ENCODE data around the gene KCNIP4. TPM values are rescaled to one million over a fixed set of nuclear protein-coding genes. Genes with fewer than 3 reads are reported as not detected.
A peak's percentile ranks its signal among the peaks of the same experiment; 100 is the strongest.
"Not testable (repeated sequence)": the region's sequence is repeated elsewhere in the genome, so short reads cannot be mapped to it uniquely, and the experiment has no call there.

The KCNIP4 gene
- total RNA-seq, 1 donor from 2014 or later, result not detected

DNA sequence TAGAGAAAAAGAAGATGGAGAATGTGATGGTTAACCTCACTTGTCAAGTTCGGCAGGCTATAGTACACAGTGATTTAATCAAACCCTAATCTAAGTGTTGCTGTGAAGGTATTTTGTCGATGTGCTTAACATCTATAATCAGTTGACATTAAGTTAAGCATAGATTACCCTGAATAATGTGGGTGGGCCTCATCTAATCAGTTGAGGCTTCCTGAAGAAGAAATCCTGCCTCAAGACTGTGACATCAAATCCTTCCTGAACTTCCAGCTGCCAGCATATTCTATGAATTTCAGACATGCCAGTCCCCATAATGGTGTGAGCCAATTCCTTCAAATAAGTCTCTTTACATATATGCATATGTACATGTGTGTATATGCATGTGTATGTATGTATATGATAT, 1066.9 kb downstream of the KCNIP4 start:
- DNase-seq (ENCODE audit: low read depth in 2 of 2), result no peak

DNA sequence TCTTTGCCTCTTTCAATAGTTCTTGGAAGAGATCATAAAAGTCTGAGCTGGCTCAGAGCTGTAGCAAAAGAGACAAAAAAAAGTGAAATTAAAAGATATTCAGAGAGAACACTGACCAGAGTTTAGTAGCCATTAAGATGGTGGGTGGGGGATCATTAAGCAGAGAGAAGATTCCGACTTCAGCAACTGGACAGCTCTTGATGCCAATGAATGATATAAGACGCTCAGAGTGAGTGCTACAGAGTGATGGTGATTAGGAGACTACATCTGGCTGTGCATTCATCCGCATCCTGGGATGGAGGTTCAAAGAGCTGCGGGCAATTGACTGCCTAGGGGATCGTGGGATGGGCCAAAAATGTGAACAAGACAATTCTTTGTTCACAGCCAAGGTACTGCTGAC, 1069.8 kb downstream of the KCNIP4 start:
- DNase-seq (ENCODE audit: low read depth in 2 of 2), result no peak

DNA sequence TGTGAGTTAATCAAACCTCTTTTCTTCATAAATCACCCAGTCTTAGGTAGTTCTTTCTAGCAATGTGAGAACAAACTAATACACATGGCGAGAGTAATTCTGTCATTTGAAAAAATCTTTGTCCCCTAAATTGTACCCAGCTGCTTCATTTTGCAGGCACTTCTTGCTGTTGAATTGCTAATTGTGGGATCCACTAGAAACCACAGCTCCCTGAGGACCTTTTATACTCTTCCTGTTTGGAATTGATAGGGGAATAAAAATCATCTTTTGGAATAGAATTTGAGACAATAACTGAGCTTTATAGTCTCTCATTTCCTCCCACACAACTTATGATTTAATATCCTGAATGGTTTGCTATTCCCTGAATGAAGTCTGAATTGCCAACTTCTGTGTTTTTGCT, 1078.1 kb downstream of the KCNIP4 start:
- peak in 1 of 2 donors; percentile 5 for DNase-seq (ENCODE audit: low read depth in 2 of 2)

DNA sequence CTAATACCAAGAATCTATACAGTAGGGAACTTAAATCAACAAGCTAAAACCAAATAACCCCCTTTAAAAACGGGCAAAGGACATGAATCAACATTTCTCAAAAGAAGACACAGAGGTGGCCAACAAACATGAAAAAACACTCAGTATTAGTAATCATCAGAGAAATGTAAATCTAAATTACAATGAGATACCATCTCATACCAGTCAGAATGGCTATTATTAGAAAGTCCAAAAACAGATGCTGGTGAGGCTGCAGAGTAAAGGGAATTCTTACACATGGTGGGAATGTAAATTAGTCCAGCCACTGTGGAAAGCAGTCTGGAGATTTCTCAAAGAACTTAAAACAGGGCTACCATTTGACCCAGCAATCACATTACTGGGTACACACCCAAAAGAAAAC, 1080.5 kb downstream of the KCNIP4 start:
- DNase-seq (ENCODE audit: low read depth in 2 of 2), result no peak

DNA sequence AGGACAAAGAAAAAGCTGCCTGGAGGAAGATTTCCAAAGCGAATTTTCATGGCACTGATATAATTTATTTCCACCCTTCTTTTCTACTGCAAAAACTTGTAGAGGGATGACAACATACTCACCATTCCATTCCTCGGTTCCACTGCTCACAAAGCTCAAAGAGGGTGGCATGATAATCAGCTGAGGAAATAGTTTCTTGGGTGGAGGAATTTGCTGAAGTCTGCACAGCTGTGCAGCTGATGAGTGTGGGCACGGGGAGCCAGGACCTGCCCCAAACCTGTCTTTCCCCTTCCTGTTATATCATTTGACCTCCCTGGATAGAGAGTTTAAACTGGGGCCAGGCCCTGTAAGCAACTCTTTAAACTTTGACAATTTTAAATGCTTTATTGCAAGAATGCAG, 1087.7 kb downstream of the KCNIP4 start:
- DNase-seq (ENCODE audit: low read depth in 2 of 2), result no peak

DNA sequence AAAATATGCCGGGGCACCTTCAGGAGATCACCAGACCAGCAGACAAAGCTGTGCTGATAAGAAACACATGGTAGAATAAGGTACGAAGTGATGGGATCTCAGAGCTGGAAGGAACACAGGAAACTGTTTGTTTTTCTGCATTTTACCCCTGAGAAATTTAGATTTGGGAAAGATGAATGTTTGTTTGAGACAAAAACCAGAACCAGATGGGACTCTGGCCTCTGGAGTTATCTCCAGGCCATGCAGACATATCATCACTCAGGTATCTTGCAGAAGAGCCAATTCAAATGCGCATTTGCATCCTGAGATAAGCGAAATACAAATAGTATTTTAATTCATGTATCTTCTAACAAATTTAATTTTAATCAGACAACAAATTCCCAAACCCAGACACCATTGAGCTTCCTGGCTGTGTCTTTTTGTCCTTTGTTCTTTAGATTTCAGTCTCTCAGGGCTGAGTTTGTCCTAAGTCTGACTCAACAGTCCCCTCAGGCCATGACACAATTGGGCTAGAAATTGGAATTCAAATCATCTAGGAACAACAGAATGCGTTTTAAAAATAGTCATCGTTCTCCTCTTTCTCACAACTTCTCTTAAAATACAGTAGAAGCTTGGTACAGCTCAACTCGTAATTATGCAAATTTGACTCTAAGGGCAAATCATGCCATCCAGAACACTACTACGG, 1089.3 kb downstream of the KCNIP4 start:
- DNase-seq (ENCODE audit: low read depth in 2 of 2), result no peak

DNA sequence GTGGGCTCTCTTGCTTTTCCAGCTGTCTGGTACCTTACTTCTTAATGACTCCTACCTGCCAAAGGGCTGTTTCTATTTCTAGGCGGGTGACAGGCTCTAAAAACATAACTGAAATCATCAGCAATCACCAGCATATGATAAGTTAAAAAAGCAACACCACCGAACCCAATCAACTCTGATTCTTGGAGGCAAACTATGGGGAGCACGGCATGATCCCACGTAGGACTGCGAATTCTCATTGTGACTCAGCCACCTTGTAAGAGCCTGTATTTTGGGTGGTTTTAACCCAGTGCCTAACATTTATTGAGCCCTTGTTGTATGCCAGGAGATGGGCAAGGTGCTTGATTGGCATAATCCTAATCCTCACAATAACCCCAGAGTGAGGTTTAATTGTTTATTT, 1091.5 kb downstream of the KCNIP4 start:
- DNase-seq (ENCODE audit: low read depth in 2 of 2), result no peak

DNA sequence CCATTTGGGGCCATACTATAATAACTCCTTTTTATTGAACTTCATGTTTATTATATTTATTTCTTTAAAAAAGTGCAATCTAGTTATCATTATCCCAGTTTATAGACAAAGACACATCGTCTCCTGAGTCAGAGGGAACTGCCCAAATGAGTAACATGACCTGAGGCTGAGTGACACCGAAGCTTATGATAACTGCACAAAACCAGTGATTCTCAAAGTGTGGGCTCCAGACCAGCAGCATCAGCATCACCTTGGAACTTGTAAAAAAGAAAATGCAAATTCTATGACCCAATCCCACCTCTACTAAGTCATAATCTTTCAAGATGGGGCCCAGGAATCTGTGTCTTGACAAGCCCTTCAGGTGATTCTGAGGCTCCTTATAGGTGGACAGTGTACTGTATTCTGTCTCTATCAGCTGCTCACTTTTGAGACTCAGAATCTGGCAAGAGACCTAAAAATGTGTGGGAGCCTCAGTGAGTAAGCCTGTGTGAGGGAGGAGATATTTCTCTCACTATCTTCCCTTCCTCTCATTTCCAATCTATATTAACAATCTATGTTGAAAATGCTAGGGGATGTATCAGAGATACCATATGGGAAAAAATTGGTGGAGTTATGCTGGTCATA, 1101.3 kb downstream of the KCNIP4 start:
- no peak for DNase-seq (ENCODE audit: low read depth in 2 of 2)

DNA sequence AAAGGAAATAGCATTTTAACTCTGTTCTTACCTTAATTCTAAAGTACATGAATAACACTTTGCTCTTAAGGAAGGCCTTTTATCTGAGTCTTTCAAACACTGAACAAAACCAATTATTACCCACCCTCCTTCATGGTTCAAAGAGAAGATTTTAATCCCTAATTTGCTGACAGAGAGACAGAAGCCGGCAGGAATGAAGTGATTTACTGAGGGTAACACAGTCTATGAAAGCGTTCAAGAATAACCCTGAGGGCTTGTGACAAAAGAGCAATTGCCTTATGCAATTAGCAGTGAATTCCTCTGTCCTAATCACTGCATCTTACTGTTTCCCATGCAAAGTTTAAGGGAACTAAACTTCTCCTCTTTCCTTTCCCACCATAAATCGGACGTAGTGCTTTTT, 1104.3 kb downstream of the KCNIP4 start:
- no peak for DNase-seq (ENCODE audit: low read depth in 2 of 2)

DNA sequence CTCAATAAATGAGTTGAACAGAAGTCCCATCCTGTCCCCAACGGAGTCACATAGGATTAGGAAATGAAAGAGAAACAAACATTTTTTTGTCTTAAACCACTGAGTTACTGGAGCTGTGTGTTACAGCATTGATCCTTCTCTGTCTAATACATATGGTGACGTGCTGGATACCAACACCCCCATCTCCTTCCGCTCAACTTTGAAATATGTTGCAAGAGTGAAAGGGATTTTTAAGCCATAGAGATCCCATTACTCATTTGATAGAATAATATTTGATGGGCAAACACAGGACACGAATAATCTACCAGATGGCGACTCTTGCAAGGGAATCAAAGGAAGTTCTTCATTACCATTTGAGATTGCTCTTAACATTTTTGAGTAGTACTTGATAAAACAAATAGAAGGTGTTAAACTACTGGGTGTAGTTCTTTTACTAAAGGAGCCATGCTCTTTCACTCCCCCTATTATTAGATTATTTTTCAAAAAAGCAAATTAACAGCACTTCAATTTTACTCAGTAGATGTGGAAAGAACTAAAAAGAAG, 1107.9 kb downstream of the KCNIP4 start:
- DNase-seq (ENCODE audit: low read depth in 2 of 2), result no peak

DNA sequence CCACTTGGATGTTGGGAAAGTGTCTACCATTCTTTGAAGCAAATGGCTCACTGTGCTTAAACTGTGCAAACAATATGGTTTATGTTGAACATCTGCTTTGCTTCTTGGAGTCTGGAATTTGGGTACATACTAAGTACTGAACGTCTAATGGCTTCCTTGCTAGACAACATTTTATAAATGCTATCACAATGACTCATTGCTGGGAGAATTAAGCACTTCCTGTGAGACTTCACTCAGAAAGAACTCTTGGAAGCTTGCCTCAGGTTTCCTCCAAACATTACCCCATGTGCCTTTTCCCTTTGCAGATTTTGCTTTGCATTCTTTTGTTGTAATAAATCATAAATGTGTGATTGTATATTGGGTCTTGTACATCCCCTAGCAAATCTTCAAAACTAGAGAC, 1108.6 kb downstream of the KCNIP4 start:
- peak in 1 of 2 donors; percentile 80 for DNase-seq (ENCODE audit: low read depth in 2 of 2)

DNA sequence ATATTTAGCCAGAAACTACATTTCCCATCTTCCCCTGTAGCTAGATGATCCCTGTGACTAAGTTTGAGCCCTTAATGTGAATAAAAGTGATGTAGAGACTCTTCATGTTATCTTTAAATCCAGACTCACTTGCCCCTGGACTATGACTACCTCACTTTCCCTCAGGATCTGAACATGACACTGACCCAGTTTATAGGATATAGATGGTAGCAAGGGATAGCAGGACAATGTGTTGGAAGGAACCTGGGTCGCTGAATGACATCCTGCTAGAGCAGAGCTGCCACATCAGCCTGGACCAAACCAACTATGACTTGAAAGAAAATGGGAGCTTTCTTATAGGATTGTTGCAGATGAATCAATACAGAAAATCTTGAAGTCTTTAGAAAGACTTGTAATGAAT, 1110.1 kb downstream of the KCNIP4 start:
- DNase-seq (ENCODE audit: low read depth in 2 of 2), result peak in 1 of 2 donors; percentile 72

DNA sequence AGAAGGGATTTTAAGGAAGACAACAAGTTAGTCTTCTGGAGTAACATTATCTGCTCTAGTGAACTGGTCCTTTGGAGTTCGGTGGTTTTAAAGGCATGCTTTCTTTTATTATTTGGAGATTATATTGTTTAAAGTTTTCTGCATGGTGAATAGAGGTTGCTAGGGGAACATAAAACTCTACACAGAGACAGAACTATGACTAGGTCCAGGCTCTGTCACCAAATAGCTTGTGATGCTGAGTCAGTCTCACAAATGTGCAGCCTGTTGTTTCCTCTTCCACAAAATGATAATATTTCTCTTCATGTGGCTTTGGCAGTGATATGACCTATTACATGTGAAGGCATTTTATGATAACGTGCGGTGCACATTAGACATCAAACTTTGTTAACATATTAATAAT, 1115.7 kb downstream of the KCNIP4 start:
- peak in 1 of 2 donors; percentile 33 for DNase-seq (ENCODE audit: low read depth in 2 of 2)

DNA sequence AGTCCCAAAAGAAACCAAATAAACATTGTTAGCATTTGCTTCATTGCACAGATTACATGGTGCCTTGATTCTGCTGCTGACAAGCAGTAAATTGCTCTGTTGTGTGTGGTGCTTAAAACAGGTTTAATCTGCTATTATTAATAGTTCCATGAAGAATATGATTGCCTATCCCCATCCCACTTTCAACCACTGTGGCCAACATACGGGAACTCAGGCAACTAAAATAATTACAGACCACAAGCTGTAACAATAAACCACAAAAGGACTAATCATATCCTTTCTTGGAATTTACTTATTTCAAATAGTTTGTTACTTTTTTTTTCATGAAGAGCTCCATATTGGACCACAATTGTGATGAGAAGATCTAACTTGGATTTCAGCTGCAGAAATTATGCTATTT, 1116.8 kb downstream of the KCNIP4 start:
- DNase-seq (ENCODE audit: low read depth in 2 of 2), result no peak

DNA sequence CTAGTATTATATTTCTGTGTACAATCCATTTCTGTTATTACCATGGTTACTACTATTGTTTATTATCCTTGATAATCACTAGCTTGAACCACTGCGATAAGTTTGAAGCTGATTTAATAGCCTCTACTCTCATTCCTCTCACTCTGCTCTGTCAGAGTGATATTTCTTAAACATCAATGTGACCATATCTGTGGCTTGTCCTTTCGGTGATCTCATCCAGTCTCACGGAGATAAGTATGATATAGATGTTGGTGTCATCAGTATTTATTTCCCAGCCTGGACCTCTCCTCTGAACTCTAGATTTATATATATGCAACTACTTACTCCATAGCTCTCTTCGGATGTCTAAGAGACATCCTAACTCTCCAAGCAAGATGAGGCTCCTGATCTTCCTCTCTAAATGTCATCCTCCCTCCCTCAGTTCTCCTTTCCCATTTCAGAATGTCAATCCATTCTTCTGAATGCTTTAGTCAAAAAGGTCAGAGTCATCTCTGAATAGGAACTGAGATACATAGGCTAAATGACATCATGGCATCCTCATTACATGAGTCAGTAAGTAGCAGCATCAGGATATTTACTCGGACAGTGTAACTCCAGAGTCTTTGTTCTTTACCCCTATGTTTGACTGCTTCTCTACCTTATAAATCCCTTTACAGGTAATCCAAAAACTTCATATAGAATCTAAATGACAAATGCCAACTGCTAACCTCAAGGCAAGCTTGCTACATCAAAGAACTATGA, 1118.8 kb downstream of the KCNIP4 start:
- peak in 1 of 2 donors; percentile 40 for DNase-seq (ENCODE audit: low read depth in 2 of 2)

DNA sequence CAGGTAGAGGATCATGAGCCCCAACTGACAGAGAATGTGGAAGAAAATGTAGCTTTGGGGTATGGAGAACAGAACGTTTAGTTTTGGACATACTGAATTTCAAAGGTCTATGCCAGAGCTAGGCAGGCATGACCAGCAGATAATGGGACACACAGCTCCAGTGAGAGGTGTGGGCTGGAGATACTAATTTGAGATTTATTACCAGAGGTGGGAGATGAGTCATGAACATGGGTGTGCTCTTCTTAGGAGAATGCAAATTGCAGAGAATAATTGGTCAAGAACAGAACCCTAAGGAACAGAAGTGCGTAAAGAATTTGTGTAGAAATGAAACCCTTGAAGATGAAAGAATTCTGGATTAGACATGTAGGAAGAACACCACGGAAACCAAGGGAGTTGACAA, 1123.1 kb downstream of the KCNIP4 start:
- no peak for DNase-seq (ENCODE audit: low read depth in 2 of 2)

DNA sequence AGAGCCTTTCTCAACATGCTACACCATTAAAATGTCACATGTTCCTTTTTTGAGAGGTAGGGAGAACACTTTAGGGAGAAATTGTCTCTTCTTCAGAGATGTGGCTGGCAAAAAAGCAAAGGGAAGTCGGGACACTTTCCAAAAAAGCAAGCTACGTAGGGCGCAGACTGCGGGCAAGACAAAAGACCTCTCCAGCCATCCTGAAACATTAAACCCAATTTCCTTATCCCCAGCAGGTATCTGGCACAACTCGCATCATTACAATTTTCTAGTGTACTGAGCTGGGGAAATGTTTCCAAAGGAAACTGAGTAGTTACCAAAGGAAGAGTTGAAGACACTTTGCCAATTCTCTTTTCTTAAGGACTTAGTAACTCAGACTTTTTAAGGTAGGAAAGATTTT, 1132.3 kb downstream of the KCNIP4 start:
- no peak for DNase-seq (ENCODE audit: low read depth in 2 of 2)

DNA sequence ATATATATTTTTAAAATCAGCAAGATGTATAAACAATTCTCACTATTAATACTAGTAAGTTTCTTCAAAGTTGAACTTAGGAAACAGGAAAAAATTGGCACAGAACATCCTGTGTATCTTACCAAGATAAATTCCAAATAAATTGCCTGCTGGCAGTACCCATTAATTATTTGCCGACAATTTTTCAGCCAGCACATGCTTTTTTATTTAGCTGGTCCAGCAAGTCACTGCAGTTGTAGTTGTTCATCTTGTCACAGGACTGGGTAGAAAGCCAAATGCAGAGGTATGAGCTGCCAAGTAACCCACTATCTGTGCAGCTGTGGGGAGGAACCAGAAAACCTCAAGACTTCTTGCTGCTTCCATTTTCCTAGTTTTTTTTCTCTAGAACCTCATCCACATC, 1134.9 kb downstream of the KCNIP4 start:
- DNase-seq (ENCODE audit: low read depth in 2 of 2), result no peak

DNA sequence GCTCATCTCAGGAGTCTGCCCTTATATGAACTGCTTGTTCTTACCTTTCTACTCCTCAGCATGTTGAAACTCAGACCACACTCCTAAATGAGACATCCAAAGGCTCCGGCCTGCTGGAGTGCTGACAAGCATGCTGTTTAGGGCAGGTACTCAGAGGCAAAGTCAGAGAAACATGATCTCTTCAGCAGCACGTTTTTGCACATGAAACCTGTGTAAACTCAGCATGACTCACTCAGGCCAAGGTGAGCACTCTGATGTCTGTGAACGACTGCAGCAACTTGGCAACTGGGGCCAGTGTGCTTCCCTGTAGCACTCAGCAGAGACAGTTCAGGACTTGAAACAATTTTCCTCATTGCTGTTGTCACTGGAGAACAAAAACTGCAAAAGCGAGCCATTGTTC, 1138.8 kb downstream of the KCNIP4 start:
- no peak for DNase-seq (ENCODE audit: low read depth in 2 of 2)

DNA sequence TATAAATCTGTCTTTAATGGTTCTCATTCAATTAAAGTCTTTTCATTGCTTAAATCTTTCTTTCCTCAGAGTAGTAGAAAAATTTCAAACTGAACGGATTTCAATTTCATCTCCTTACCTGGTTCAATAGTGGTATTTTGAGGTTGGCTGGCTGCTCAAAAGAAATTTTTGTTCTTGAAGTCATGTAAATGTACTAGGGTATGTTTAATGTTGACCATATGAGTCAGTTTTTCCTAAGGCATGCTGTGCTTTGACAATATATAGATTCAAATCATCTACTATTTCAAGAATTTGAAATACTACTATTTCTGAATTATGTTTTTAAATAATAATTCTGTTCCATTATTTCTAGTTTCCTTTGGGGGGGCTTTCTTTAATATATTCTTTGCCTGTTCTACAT, 1142.9 kb downstream of the KCNIP4 start:
- no peak for DNase-seq (ENCODE audit: low read depth in 2 of 2)

DNA sequence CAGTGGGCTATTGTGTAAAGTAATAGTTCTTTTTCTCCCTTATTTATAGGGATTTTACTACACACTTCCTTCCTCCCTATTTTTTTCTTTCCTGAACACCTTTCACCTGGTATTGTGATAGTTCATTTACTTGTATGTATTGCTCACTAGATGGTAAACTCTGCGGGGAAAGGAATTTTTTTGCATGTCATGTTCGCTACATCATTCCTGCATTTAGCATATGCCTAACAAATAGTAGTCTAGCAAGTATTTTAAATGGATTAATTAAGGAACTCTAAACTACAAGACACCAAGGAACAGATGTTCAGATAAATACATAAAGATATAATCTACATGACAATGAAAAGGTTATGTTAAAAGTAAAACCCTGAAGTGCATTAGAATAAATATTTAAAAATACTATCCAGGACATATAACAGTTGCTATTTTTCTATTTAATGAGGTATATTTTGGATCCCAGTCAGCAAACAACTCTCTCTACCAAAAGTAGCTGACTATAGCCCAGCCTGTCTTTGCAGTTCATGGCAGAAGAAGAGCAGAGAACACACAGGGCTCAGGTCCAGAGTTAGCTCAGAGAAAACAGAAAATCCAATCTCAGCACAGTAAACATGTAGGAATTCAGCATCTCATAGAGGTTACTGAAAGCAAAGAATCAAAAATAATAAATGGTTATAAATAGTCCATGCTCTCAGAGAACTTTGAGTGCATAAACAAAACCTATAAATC, 1160.5 kb downstream of the KCNIP4 start:
- no peak for DNase-seq (ENCODE audit: low read depth in 2 of 2)

DNA sequence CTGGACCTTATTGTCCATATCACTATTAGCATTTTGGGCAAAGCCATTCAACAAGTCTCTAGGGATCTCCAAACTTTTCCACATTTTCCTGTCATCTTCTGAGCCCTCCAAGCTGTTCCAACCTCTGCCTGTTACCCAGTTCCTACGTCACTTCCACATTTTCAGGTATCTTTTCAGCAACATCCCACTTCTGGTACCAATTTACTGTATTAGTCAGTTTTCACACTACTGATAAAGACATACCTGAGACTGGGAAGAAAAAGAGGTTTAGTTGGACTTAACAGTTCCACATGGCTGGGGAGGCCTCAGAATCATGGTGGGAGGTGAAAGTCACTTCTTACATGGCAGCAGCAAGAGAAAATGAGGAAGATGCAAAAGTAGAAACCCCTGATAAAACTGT, 1165.4 kb downstream of the KCNIP4 start:
- not testable (repeated sequence) for DNase-seq (ENCODE audit: low read depth in 2 of 2)
